Measurements from ENCODE around the gene GNLY. TPM values are rescaled to one million over a fixed set of nuclear protein-coding genes. Genes with fewer than 3 reads are reported as not detected.

GNLY gene
- polyA plus RNA-seq, 1 of the 3 experiments (the other 2 are of a cell fraction): not detected

DNA sequence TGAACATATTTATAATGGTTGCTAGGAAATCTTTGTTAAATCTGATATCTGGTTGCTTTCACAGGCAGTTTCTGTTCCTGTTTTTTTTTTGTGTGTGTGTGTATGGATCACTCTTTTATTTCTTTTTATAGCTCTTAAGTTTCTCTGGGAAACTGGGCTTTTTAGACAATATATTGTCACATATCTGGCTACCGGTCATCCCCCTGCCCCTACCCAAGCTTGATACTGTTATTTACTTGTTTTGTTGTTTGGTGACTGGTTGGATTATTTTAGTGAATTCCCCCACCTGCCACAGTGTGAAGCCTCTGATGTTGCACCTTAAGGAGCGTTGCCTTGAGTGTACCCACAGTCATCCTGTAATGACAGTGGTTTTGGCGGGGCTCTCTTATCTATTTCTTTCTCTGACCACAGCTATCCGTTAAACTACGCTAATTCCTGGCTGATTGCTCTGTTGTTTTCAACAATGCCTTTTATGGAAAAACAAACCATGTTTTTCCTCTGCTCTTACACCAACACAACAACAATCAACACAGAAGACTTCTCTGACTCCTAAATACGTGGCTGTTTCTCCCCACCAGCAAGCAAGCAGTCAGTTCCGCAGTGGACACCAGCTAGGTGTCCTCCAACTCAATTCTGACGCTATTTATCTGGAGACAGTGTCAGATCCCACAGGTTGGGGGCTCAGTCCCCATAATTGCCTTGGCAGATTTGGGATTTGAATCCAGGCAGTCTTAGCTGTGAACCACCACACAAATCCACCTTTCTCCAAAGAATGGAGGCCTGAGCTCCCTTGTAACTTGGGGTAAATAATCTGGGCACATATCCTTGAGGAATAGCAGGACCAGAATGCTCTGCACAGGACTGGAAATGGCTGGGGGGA, 10.9 kb downstream of the GNLY start:
- Histone ChIP-seq H3K79me2 (ENCODE audit: insufficient read depth) (no peaks in the 10 kb centered on the region), H3K27me3 (ENCODE audit: insufficient read depth) (no peaks in the 10 kb centered on the region), H2AFZ (ENCODE audit: low read depth) (no peak overlapping the region), H3K4me1 (ENCODE audit: control insufficient read depth in 1 of 2, insufficient read depth in 2 of 2, low read depth in 1 of 2, low read length in 1 of 2) (peaks cover 0 to 11% of the 10 kb centered on the region in 2 experiments; a peak in 2 of 4 replicates), H4K20me1 (ENCODE audit: insufficient read depth) (no peaks in the 10 kb centered on the region), H3K36me3 (replicated peaks in 1 of 2; ENCODE audit: control insufficient read depth in 1 of 2, insufficient read depth in 2 of 2, low read length in 1 of 2) (no peaks in the 10 kb centered on the region), H3K4me3 (ENCODE audit: low read depth in 2 of 2, low read length in 1 of 2) (no peak overlapping the region), H3K9ac (no peak overlapping the region), H3K9me2 (no peaks in the 10 kb centered on the region), H3K27ac (ENCODE audit: low read depth in 2 of 2, low read length in 1 of 2) (no peak overlapping the region), H3K4me2 (no peak overlapping the region), H3F3A (replicated peaks; ENCODE audit: insufficient read depth) (peaks cover 15% of the 10 kb centered on the region), H3K9me3 (no peaks in the 10 kb centered on the region)
- ChIA-PET CTCF (interaction anchor here (1.2 to 8.1 kb wide), 7 partner anchors 10 to 334 kb away, joined by 3 to 101 read pairs (median 63); partner anchors contain the start of gene GNLY), POLR2A (no interaction called here)
- TF ChIP-seq RXRA (IDR thresholded peaks at IDR 0.05; ENCODE audit: borderline replicate concordance, low read depth) (no peak), NFIC (IDR thresholded peaks at IDR 0.05; ENCODE audit: borderline replicate concordance) (no peak), TEAD4 (IDR thresholded peaks at IDR 0.05; ENCODE audit: borderline replicate concordance, insufficient read depth) (no peak)
- 97% methylated on average over 8 of the region's 8 CpGs for WGBS (ENCODE audit: low lambda C conversion rate)
- DNase-seq: no peak

DNA sequence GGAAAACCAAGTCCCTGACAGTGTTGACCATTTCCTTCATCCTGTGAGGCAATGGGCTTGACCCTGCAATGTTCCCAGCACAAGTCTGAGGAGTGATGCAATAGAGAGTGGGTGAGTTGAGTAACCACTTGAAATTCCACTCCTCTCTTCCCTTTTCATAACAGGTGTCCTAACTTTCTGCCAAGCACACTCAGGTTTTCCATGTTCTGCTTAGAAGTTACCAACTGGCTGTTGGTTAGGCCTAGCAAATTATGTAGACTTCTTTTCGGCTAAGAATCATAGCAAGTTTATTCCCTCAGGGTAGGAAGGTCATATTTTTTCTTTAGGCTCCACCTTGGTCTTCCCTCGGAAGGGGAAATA, 11.5 kb downstream of the GNLY start:
- 95% methylated on average over 2 of the region's 2 CpGs for WGBS (ENCODE audit: low lambda C conversion rate)
- Histone ChIP-seq H3K27ac (ENCODE audit: low read depth in 2 of 2, low read length in 1 of 2) (no peak overlapping the region), H3K9ac (no peak overlapping the region), H3K79me2 (ENCODE audit: insufficient read depth) (no peaks in the 10 kb centered on the region), H3K27me3 (ENCODE audit: insufficient read depth) (no peaks in the 10 kb centered on the region), H4K20me1 (ENCODE audit: insufficient read depth) (no peaks in the 10 kb centered on the region), H3K4me1 (ENCODE audit: control insufficient read depth in 1 of 2, insufficient read depth in 2 of 2, low read depth in 1 of 2, low read length in 1 of 2) (peaks cover 0 to 11% of the 10 kb centered on the region in 2 experiments; a peak in 2 of 4 replicates), H3K9me2 (no peaks in the 10 kb centered on the region), H3K9me3 (no peaks in the 10 kb centered on the region), H3K36me3 (replicated peaks in 1 of 2; ENCODE audit: control insufficient read depth in 1 of 2, insufficient read depth in 2 of 2, low read length in 1 of 2) (no peaks in the 10 kb centered on the region), H3K4me2 (no peak overlapping the region), H3F3A (replicated peaks; ENCODE audit: insufficient read depth) (peaks cover 15% of the 10 kb centered on the region), H2AFZ (ENCODE audit: low read depth) (no peak overlapping the region), H3K4me3 (ENCODE audit: low read depth in 2 of 2, low read length in 1 of 2) (no peak overlapping the region)
- ChIA-PET CTCF (interaction anchor here (0.7 to 8.1 kb wide), 9 partner anchors 11 to 184 kb away, joined by 4 to 101 read pairs (median 31); partner anchors contain the start of gene GNLY), POLR2A (no interaction called here)
- TF ChIP-seq, protein P1, sequence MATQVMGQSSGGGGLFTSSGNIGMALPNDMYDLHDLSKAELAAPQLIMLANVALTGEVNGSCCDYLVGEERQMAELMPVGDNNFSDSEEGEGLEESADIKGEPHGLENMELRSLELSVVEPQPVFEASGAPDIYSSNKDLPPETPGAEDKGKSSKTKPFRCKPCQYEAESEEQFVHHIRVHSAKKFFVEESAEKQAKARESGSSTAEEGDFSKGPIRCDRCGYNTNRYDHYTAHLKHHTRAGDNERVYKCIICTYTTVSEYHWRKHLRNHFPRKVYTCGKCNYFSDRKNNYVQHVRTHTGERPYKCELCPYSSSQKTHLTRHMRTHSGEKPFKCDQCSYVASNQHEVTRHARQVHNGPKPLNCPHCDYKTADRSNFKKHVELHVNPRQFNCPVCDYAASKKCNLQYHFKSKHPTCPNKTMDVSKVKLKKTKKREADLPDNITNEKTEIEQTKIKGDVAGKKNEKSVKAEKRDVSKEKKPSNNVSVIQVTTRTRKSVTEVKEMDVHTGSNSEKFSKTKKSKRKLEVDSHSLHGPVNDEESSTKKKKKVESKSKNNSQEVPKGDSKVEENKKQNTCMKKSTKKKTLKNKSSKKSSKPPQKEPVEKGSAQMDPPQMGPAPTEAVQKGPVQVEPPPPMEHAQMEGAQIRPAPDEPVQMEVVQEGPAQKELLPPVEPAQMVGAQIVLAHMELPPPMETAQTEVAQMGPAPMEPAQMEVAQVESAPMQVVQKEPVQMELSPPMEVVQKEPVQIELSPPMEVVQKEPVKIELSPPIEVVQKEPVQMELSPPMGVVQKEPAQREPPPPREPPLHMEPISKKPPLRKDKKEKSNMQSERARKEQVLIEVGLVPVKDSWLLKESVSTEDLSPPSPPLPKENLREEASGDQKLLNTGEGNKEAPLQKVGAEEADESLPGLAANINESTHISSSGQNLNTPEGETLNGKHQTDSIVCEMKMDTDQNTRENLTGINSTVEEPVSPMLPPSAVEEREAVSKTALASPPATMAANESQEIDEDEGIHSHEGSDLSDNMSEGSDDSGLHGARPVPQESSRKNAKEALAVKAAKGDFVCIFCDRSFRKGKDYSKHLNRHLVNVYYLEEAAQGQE (IDR thresholded peaks at IDR 0.05; ENCODE audit: low read depth, low read length): no peak
- no peak for TF ChIP-seq EZH2phosphoT487 (IDR thresholded peaks at IDR 0.05; ENCODE audit: borderline replicate concordance, low read depth)
- TF ChIP-seq ELF1 (IDR thresholded peaks at IDR 0.05): no peak
- no peak for DNase-seq
